HL-60 (cell line): ENCODE measurements around the gene ZNF598.

Source experiments
- CTCF ChIP-seq: IDR thresholded peaks from one replicate; pipeline ENCODE4 v1.5.1; 2011; ENCODE audit warnings: low read length, control low read depth, inconsistent platforms; ENCODE audit not compliant: insufficient read depth
- POLR2AphosphoS5 ChIP-seq: IDR thresholded peaks from 2 replicates; pipeline ENCODE4 v1.6.1; 2012; ENCODE audit warnings: low read depth
- REST ChIP-seq: IDR thresholded peaks from 2 replicates; pipeline ENCODE4 v1.6.1; 2012; ENCODE audit warnings: low read depth; ENCODE audit not compliant: insufficient replicate concordance

- TF ChIP-seq CTCF (no peak), POLR2AphosphoS5 (no peak), REST (no peak)
These were observed 6.3 kb downstream of the ZNF598 start for GRCh38 chr16:2003231-2003826.
